Measurements from ENCODE around the gene IFITM5.

DNA sequence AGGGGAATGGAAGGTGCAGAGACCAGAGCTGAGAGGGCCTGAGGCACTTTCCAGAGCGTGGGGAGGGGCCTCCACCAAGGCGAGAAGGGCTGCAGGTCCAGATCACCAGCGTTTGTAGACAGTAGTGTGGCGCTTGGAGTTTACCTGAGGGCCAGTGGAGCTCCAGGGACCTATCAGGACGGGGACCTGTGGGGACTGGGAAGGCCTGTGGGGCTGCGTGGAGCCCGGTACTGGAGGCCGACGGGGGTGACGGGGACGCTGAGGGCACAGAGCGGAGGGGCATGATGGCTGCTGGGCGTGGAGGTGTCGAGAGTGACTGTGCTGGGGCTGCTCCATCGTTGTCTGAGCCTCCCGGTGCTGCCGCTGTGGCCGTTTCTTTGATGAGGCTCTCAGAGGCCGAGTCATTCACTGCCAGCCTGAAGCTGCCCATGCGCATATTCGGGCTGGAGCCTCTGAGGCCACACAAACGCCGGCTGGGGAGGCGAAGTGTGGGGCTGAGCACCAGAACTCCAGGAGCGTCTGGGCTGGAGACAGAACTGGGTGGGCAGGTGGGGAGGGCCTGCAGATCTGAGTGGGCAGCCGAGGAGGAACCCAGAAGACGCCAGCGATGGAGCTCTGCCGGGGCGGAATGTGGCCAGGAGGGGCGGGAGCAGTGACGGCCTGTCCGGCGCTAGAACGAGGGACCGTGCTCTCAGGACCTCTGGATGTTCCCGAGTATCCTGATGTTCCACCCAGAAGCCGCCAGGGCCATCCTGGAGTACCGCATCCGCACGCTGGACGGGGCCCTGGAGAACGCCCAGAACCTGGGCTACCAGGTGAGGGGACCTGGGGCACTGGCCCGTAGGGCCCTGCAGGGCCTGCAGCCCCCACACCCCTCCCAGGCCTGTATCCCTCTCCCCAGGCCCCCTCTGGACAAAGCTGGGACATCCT lies 7.8 kb downstream of the IFITM5 start:
- TF ChIP-seq CTCF (IDR thresholded peaks at IDR 0.05; ENCODE audit: low read depth, low read length, poor library complexity, severe bottlenecking) (no peak), EZH2phosphoT487 (IDR thresholded peaks at IDR 0.05; ENCODE audit: borderline replicate concordance, low read length) (no peak)

Measured in DOHH2 (cell line).